CD4-positive, alpha-beta T cell treated with Interleukin-6 at 100 ng/mL for 8 hours (primary cell): ENCODE data around the gene FOXA1.

Experiments used
- DNase-seq: peaks from one replicate; pipeline ENCODE4 v3.0.0-alpha.2; 2020; ENCODE audit warnings: mixed read lengths, low spot score

Gene FOXA1

GRCh38 chr14:37589715-37590427 is 5.2 kb downstream of the FOXA1 start:
- DNase-seq = no peak

- DNase-seq = no peak
These were observed 5.9 kb downstream of the FOXA1 start for GRCh38 chr14:37588956-37589714.

GRCh38 chr14:37588667-37588955 is 6.4 kb downstream of the FOXA1 start:
- DNase-seq = no peak

- no peak for DNase-seq
These were observed 7.0 kb downstream of the FOXA1 start for GRCh38 chr14:37587881-37588666.

GRCh38 chr14:37587131-37587803 is 7.8 kb downstream of the FOXA1 start:
- DNase-seq = no peak

GRCh38 chr14:37586797-37587130 is 8.3 kb downstream of the FOXA1 start:
- no peak for DNase-seq

- no peak for DNase-seq
These were observed 8.9 kb downstream of the FOXA1 start for GRCh38 chr14:37585971-37586796.

- no peak for DNase-seq
These were observed 9.9 kb downstream of the FOXA1 start for GRCh38 chr14:37585101-37585511.

- DNase-seq = no peak
These were observed 10.6 kb downstream of the FOXA1 start for GRCh38 chr14:37584211-37585100.

GRCh38 chr14:37583358-37584210 is 11.5 kb downstream of the FOXA1 start:
- DNase-seq = no peak

GRCh38 chr14:37580146-37580545 is 14.9 kb downstream of the FOXA1 start:
- DNase-seq = no peak

- DNase-seq = no peak
These were observed 15.8 kb downstream of the FOXA1 start for GRCh38 chr14:37579274-37579673.

GRCh38 chr14:37573356-37573755 is 21.7 kb downstream of the FOXA1 start:
- DNase-seq = no peak

- no peak for DNase-seq
These were observed 23.7 kb downstream of the FOXA1 start for GRCh38 chr14:37571391-37571790.

- DNase-seq = no peak
These were observed 25.3 kb downstream of the FOXA1 start for GRCh38 chr14:37569729-37570128.

GRCh38 chr14:37566811-37567371 is 28.2 kb downstream of the FOXA1 start:
- no peak for DNase-seq

- DNase-seq = no peak
These were observed 29.5 kb downstream of the FOXA1 start for GRCh38 chr14:37565550-37565949.

GRCh38 chr14:37563189-37563588 is 31.9 kb downstream of the FOXA1 start:
- no peak for DNase-seq

- no peak for DNase-seq
These were observed 35.7 kb downstream of the FOXA1 start for GRCh38 chr14:37559386-37559785.
